DLD1 (cell line): ENCODE measurements around the gene FABP6.

Experiments used
- in situ Hi-C: cut with HindIII; loops from 2 replicates; pipeline ENCODE4 v1.10.0; 2017; ENCODE audit warnings: low sequenced_read_pairs

Gene FABP6

GRCh38 chr5:160260006-160260775, 30.9 kb downstream of the FABP6 start:
- in situ Hi-C loops = no loop called here

DNA sequence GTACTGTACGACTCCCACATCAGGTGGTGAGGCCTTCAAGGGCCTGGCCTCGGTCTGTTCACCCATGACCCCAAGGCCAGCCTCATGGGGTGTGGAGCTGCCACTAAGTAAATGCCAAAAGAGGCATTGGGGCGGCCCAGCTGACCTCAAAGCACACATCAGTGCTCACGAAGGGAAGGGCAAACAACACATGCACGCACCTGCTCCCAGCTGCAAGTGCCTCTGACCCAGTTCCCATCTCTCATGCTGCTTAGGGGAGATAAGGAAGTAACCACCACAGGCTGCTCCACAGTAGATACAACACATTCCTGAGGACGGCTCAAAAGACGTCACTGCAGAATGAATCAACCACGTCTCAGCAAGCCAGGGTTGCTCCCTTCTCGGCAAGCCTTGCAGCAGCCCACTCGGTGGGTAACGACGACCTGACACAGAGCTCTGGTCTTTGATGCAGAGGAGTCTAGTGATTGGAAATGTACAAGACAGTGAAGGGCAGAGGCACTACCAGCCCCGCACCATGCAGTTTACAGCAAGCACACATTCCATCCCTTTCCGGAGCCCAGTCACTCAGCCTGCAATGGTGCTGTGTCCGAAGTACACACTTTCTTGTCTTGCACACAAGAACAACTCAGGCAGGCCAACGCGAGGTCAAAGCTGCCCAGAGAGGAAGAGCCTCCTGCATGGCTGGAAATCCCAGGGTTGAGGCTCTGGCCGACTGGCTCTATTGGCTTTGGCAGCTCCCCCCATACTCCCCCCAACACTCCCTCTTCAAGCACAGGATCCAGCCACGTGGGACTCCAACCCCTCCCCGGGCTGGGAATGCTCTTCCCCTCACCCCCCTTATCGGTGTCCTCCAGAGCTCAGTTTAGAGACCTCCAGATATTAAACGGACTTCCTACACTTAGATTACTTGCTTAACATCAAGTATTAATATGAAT, 31.8 kb downstream of the FABP6 start:
- in situ Hi-C loops = no loop called here

DNA sequence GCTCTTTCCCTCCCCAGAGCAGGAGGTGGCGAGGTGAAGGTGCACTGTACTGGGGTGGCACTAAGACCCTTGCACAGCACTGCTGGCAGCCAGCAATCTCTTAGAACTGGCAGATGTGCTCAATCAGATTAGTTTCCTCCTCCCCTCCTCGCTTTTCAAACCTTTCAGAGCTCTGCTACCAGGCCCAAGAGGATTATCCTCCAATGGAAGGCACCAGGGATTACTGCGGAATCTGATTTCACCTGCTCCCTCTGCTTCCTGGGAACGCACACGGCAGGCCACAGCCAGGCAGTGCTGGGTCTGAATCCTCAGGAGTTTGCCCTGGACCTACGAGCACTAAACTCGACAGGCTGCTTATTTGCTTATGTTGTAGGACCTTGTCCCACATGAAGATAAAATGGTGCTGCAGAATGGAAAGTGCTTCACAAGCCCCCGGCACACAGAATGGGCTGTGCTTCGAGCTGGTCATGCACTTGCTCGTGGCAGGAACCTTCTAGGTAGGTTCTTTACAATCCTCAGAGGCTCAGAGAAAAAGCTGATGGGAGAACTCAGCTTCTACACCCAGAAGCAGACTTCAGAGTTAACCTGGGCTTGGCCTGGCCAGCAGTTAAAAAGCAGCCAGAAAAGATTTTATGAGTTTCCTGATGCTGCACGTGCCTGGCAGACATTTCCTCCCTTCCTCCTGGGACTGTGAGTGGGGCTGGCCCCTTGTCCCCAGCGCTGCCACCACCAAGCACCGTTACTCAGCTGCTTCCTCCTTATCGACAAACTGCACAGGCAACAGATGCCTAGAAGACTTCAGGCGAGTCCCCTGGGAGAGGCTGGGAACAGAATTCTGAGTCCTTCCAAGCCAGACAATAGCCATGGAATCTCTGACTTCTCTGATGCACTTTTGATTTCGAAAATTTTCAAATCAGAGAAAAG, 33.1 kb downstream of the FABP6 start:
- in situ Hi-C loops = no loop called here

GRCh38 chr5:160263326-160263855, 34.1 kb downstream of the FABP6 start:
- in situ Hi-C loops = no loop called here

- in situ Hi-C loops = no loop called here
Measured at GRCh38 chr5:160266044-160266443, 36.7 kb downstream of the FABP6 start.

GRCh38 chr5:160266752-160267345, 37.5 kb downstream of the FABP6 start:
- in situ Hi-C loops = no loop called here

DNA sequence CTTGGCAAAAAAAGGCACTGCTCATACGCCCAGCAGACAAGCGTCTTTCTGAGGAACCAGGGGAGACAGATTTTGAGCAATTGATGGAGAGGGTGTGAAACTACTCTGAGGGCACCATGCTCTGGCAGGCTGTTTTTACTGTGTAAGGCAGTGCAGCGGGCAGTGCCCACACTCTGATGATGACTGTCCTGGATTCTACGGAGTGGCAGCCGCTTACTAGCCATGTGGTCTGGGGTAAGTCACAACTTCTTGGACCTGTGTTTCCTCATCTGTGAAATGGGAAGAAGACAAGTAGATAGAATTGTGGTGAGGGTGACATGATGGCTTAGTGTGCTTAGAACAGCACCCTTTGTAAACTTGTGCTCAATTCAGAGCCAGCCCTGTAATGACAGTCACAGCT, 38.8 kb downstream of the FABP6 start:
- in situ Hi-C loops = no loop called here

GRCh38 chr5:160269017-160269416, 39.7 kb downstream of the FABP6 start:
- in situ Hi-C loops = no loop called here

DNA sequence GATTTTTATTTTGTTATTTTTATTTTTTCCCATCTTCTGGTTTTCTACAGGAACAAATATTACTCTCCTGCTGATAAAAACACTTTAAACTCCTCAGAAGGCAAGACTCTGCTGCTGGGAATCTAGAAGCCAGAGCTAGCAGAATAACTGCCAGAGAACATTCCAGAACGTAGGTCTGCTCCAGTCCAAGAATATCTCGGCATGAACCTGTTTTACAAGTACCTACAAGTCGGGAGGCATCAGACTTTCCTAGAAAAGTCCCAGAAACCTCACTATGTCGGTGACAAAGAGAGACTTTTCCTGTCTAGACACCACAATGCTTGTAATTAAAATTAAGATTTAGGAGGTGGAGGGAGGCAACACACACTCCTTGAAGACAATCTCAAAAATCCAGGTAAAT, 41.4 kb downstream of the FABP6 start:
- in situ Hi-C loops = no loop called here

- in situ Hi-C loops = no loop called here
Measured at GRCh38 chr5:160271396-160271795, 42.1 kb downstream of the FABP6 start.

GRCh38 chr5:160271836-160272235, 42.5 kb downstream of the FABP6 start:
- in situ Hi-C loops = no loop called here

DNA sequence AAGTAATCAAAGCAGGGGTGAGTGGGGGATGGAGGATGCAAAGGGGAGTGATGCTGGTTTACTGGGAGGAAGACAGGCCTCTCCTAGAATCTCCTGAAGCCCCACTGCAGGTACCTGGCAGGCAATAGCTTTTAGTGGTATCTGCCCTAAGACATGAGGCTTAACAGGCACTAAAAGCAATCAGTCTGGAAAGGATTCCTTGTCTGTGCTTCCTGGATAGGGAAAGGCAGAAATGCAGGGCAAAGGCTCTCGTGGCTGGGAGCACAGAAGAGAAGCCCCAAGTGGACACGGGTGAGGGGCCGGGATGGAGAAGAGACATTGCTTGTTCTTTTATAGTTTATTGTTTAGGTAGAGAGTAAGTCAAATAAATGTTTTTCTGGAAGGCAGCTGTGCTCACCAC, 43.0 kb downstream of the FABP6 start:
- in situ Hi-C loops = no loop called here

DNA sequence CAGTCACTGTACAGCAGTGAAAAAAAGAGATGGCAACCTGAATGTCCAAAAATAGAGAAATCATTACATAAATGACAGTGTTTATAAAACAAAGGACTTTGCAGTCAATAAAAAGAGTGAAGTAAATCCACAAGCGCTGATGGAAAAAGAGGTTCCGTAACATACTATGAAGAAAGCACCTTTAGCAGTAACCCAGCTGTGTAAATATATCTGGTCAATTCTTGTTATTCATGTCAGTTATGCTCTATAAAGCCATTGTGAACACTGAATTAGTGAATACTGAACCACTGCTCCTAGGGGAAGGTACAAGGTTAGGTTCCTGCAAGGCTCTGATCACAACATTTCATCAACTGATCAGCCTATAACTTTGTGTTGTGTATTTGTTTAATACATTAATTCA, 43.6 kb downstream of the FABP6 start:
- in situ Hi-C loops = no loop called here

DNA sequence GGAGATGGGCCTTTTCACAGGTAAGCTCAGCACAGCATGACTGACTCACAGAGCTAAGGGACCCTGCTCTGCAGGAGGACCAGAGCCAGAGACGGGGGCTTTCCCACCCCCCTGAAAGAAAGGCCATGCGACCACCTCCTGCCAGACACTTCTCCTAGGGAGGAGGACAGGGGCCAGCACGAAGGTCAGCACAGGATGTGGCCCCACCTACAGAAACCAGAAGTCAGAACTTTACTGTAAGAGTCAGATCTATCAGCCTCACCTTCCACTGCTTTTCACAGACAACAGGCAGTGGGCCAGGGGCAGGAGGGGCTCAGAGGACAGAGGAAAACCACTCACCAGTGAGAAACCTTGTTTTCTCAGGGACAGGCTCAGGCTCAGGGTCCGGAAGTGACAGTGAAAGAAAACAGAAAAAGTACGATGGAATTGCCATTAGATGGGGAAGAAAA, 45.2 kb downstream of the FABP6 start:
- in situ Hi-C loops = no loop called here

GRCh38 chr5:160278343-160278742, 49.0 kb downstream of the FABP6 start:
- in situ Hi-C loops = no loop called here

GRCh38 chr5:160280384-160281095, 51.2 kb downstream of the FABP6 start:
- in situ Hi-C loops = no loop called here

DNA sequence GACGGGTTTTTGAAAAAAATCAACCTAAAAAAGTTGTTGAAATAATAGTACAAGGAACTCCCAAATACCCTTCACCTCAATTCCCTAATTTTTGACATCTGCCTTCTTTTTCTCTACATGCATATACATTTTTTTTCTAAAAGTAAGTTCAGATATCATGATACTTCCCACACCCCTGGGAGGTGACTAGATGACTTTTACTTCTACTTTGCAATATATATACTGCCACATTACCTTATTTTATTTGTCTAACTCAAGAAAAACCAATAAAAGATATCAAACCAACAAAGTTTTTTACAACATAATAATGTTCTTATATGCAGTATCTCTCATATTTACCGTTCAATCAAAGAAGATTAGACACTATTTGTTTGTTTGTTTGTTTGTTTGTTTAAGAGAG, 52.0 kb downstream of the FABP6 start:
- in situ Hi-C loops = no loop called here

DNA sequence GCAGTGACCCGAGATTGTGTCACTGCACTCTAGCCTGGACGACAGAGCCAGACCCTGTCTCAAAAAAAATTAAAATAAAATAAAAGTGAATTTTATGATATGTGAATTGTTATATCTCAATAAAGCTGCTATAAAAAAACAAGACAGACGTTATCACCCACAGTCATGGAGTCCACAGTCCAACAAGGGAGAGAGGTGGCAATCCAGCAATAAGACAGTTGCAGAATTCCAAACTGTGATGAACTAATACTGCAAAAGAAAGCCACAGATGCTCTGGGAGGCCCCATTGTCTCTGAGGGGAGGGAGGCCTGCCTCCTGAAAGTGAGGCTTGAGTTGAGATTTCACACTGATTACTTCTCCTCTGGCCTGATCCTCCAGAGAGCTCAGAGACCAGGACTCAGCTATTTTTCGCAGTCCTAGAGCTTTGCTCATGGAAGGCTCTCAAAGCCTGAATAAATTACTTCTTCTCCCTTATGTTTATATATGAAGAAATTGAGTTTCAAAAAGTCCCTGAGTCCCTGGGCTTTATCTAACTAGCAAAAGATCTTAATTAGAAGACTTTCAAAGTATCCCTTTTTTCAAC, 55.1 kb downstream of the FABP6 start:
- in situ Hi-C loops = no loop called here

GRCh38 chr5:160285316-160285715, 56.0 kb downstream of the FABP6 start:
- in situ Hi-C loops = no loop called here
